HL-60 (cell line): ENCODE data around the gene DSCAML1.

ENCODE experiments used
- DNase-seq, 2 experiments: peaks; one replicate each; pipeline ENCODE4 v3.0.0-alpha.2; 2010 to 2020; ENCODE audit warnings: low read depth in 1 of 2, low spot score in 1 of 2
- H3K27ac ChIP-seq: fragments of 250-450 bp; sonication (Bioruptor Pico); replicated peaks from 2 replicates; pipeline ENCODE4 v1.5.1; 2020; ENCODE audit warnings: mild to moderate bottlenecking, moderate library complexity
- H3K27me3 ChIP-seq: fragments of 250-450 bp; sonication (Bioruptor Pico); 2 replicates; pipeline ENCODE4 v1.5.1; 2021; ENCODE audit warnings: mild to moderate bottlenecking, moderate library complexity; ENCODE audit not compliant: insufficient read depth, poor library complexity, severe bottlenecking
- H3K4me3 ChIP-seq: replicated peaks from 2 replicates; pipeline ENCODE4 v1.5.1; 2011; ENCODE audit warnings: mild to moderate bottlenecking, control low read depth, low read length; ENCODE audit not compliant: insufficient read depth
- GABPA ChIP-seq: IDR thresholded peaks from 2 replicates; pipeline ENCODE4 v1.6.1; 2012; ENCODE audit warnings: low read depth
- POLR2AphosphoS5 ChIP-seq: IDR thresholded peaks from 2 replicates; pipeline ENCODE4 v1.6.1; 2012; ENCODE audit warnings: low read depth
- SPI1 ChIP-seq: IDR thresholded peaks from 2 replicates; pipeline ENCODE4 v1.6.1; 2012; ENCODE audit warnings: low read depth, mild to moderate bottlenecking, borderline replicate concordance
- TF ChIP-seq, protein P1 (sequence below): IDR thresholded peaks from 2 replicates; pipeline ENCODE4 v1.6.1; 2012; ENCODE audit warnings: low read depth; ENCODE audit not compliant: insufficient replicate concordance
- TF ChIP-seq, protein P2 (sequence below): IDR thresholded peaks from one replicate; pipeline ENCODE4 v1.5.1; 2011; ENCODE audit warnings: low read length, control low read depth, inconsistent platforms; ENCODE audit not compliant: insufficient read depth

DSCAML1 gene

DNA sequence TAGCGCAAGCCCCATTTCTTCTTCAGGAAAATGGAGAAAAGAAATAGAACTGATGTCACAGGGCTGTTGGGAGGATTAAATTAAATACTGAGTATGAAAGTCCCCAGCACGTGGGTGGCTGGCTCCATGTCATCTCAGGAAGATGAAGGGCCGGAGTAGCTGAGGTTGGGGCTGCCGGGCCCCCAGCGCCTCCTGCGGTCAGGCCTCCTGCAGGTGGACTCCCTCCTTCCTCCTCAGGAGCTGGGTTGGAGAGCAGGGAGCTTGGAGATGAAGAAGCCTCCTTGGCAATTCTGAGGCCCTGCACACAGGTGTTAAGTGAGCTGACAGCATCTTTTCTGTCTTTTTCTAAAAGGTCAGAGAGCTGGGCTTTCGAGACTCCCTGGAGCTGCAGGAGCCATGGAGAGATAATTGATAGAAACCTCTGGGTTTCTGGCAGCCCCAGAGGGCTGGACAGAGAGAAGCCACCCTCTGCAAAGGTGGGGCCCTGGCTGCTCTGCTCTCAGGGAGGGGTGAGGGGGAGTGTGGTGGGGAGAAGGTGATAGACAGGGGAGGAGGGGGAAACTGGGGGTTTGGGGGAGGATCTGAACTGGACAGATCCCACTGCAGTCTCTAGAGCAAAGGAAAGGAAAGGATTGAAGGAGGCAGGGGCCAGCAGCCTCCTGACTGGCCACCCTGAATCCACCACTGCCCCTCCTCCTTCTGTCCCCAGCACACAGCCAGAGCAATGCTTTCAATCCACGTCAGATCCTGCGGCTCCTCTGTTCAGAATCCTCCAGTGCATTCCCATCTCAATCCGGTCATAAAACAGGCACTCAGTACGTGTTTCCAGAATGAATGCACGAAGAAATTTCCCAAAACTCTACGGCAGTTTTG lies 258.5 kb downstream of the DSCAML1 start:
- Histone ChIP-seq H3K27me3 (no peaks in the 10 kb centered on the region), H3K4me3 (no peak overlapping the region), H3K27ac (no peak overlapping the region)
- DNase-seq: no peak
- TF ChIP-seq, protein P1, sequence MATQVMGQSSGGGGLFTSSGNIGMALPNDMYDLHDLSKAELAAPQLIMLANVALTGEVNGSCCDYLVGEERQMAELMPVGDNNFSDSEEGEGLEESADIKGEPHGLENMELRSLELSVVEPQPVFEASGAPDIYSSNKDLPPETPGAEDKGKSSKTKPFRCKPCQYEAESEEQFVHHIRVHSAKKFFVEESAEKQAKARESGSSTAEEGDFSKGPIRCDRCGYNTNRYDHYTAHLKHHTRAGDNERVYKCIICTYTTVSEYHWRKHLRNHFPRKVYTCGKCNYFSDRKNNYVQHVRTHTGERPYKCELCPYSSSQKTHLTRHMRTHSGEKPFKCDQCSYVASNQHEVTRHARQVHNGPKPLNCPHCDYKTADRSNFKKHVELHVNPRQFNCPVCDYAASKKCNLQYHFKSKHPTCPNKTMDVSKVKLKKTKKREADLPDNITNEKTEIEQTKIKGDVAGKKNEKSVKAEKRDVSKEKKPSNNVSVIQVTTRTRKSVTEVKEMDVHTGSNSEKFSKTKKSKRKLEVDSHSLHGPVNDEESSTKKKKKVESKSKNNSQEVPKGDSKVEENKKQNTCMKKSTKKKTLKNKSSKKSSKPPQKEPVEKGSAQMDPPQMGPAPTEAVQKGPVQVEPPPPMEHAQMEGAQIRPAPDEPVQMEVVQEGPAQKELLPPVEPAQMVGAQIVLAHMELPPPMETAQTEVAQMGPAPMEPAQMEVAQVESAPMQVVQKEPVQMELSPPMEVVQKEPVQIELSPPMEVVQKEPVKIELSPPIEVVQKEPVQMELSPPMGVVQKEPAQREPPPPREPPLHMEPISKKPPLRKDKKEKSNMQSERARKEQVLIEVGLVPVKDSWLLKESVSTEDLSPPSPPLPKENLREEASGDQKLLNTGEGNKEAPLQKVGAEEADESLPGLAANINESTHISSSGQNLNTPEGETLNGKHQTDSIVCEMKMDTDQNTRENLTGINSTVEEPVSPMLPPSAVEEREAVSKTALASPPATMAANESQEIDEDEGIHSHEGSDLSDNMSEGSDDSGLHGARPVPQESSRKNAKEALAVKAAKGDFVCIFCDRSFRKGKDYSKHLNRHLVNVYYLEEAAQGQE: no peak
- TF ChIP-seq POLR2AphosphoS5 (no peak), GABPA (no peak), SPI1 (no peak)
- TF ChIP-seq, protein P2, sequence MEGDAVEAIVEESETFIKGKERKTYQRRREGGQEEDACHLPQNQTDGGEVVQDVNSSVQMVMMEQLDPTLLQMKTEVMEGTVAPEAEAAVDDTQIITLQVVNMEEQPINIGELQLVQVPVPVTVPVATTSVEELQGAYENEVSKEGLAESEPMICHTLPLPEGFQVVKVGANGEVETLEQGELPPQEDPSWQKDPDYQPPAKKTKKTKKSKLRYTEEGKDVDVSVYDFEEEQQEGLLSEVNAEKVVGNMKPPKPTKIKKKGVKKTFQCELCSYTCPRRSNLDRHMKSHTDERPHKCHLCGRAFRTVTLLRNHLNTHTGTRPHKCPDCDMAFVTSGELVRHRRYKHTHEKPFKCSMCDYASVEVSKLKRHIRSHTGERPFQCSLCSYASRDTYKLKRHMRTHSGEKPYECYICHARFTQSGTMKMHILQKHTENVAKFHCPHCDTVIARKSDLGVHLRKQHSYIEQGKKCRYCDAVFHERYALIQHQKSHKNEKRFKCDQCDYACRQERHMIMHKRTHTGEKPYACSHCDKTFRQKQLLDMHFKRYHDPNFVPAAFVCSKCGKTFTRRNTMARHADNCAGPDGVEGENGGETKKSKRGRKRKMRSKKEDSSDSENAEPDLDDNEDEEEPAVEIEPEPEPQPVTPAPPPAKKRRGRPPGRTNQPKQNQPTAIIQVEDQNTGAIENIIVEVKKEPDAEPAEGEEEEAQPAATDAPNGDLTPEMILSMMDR: no peak

DNA sequence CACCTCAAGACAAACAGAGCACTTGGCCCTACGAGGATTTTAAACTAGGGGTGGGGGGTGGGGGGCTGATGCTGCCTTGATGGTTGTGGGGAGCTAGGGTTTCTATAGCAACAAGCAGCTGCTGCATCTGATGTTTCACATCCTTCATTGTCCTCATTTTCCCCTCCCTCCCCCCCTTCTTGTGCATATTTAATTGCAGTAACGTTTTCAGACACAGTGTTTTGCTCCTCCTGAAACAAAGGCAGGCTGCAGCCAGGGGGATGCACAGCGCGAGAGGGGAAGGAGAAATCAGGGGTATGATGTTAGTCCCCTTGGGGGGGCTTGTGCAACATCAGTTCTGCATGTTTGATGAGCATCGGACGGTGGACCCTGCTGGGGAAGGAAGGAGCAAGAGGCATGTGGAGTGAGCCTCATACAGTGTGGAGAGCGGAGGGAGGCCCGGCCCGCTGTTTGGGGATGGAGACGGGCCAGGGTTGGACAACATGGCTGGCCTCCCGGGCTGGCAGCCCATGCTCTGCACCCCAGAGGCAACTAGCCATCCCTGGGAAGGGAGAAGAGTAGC lies 261.1 kb downstream of the DSCAML1 start:
- Histone ChIP-seq H3K4me3 (no peak overlapping the region), H3K27me3 (peaks cover 2% of the 10 kb centered on the region), H3K27ac (no peak overlapping the region)
- no peak for DNase-seq
- TF ChIP-seq SPI1 (no peak), POLR2AphosphoS5 (no peak), GABPA (no peak)
- TF ChIP-seq, protein P1: no peak
- TF ChIP-seq, protein P2: no peak

DNA sequence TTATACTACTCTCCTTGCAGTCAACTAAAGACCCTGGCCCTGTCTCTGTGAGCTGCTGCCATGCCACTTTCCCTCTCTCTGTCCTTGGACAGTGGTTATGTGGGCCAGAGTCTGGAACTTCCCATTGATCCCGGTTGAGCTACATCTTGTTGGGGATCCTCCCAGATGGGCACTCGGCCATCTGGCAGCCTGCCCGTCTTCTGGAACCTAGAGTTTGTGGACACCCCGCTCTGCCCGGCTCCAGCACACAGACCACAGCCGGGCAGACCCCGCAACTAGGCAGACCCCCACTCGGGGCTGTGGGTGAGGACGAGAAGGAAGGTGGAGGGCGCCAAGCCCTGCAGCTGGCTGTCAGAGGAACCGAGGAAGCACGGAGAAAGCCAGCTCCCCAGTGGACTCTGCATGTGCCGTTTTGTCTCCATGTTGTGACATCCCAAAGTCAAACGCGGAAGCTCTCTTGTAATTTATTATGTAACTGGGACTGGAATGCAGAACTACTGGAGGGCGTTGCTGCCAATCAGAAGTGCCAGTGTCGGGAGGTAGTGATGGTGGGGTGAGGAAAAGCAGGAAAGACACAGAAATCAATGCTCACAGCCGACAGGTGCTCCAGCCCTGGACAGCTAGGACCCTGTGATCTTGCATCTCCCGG lies 261.7 kb downstream of the DSCAML1 start:
- H3K27ac ChIP-seq: peak overlapping the region; percentile 34; the same call in 1 of the 2 replicates
- peaks cover 2% of the 10 kb centered on the region for H3K27me3 ChIP-seq
- H3K4me3 ChIP-seq: no peak overlapping the region
- peak; percentile 5 to 65 for DNase-seq
- TF ChIP-seq GABPA (no peak), POLR2AphosphoS5 (no peak), SPI1 (no peak)
- TF ChIP-seq, protein P2: no peak
- TF ChIP-seq, protein P1: no peak
